Thoracic aorta endothelial cell (primary cell): Measurements from ENCODE around the gene KLK8. TPM values are rescaled to one million over a fixed set of nuclear protein-coding genes. Genes with fewer than 3 reads are reported as not detected.

ENCODE experiments used
- total RNA-seq: library from RNA; depleted of rRNA; stranded (reverse); fragments of >200 nt; gene quantifications from 2 replicates; pipeline ENCODE4 v1.2.3, GENCODE V29; 2012

Gene KLK8, protein sequence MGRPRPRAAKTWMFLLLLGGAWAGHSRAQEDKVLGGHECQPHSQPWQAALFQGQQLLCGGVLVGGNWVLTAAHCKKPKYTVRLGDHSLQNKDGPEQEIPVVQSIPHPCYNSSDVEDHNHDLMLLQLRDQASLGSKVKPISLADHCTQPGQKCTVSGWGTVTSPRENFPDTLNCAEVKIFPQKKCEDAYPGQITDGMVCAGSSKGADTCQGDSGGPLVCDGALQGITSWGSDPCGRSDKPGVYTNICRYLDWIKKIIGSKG
- total RNA-seq, result not detected in 2 replicates

DNA sequence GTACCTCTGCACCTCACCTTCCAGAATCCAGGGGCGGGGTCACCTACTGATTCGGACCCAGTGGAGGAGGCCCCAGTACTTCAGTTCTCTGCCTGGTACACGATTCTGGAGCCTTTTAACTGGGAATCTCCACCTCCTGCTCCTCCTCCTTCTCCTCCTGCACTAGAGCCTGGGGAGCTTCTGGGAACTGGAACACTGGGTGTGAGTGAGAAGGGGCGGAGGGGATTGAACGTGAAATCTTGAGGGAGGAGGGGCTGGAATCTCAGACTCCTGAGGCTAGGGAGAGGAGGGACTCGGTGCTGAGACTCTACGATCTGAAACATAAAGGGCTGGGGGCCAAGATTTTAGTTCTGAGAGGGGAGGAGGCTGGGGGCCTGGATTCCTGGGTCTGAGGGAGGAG lies at the start of gene KLK8:
KLK8 (minus strand) TSS at position 90 of the 400 bp plus-strand sequence. CDS start 437 bp downstream, outside the sequence.

DNA sequence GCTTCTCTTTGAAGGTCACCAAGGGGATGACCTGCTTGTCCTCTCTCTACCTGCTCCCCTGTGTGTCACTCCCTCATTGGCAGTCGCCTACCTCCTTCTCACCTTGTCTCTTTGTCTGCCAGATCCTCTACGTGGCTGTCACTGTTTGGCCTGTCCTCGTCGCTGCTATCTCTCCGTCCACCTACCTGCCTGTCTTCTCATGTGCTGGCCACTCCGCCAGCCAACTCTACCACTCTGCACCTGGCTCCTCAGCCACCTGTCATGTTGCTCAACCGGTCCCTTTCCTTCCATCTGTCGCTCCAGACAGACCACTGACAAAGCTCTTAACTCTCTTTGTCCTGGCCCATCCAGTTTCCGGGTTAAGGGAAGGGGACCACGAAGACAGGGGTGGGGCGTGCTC lies 33.3 kb upstream of the KLK8 start, which contains the start of gene KLK12:
KLK12 (minus strand) TSS at position 299 of the 400 bp plus-strand sequence. CDS start 381 bp downstream, outside the sequence.

DNA sequence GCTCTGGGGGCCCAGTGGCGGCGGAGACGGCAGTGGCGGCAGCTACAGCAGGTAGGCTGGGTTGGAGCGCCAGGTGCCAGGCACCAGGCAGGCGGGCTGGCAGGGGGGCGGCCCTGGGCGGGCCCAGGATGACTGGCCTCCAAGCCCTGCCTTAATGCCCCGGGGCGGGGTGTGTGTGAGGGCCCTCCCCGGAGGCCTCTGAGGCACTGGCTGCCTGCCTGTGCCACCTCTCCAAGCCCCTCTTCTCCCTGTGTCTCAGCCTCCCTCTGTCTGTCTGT lies 25.1 kb upstream of the KLK8 start, which contains the start of gene KLK11:
KLK11 (minus strand) TSS at position 63 of the 278 bp plus-strand sequence. CDS start 985 bp downstream, outside the sequence.

DNA sequence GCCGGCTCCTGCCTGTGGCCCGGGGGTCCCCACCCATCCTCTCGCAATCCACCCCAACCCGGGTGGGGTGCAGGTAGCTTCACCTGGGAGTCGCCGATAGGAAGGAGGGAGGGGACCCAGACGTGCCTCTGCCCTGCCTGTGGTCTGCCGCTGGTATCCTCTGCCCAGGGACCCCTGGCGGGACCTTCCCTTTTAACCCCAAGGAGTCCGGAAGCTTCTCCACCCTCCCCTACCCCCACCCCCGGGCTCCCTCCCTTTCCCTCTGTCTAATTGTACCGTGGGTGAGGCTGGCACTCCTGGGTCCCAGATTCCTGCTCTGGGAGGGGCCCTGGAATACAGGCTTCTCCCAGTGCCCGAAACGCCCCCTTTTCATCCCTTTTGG lies 18.1 kb upstream of the KLK8 start, which contains the start of gene KLK10:
KLK10 (minus strand) TSS at position 166 of the 382 bp plus-strand sequence. CDS start 579 bp downstream, outside the sequence.

DNA sequence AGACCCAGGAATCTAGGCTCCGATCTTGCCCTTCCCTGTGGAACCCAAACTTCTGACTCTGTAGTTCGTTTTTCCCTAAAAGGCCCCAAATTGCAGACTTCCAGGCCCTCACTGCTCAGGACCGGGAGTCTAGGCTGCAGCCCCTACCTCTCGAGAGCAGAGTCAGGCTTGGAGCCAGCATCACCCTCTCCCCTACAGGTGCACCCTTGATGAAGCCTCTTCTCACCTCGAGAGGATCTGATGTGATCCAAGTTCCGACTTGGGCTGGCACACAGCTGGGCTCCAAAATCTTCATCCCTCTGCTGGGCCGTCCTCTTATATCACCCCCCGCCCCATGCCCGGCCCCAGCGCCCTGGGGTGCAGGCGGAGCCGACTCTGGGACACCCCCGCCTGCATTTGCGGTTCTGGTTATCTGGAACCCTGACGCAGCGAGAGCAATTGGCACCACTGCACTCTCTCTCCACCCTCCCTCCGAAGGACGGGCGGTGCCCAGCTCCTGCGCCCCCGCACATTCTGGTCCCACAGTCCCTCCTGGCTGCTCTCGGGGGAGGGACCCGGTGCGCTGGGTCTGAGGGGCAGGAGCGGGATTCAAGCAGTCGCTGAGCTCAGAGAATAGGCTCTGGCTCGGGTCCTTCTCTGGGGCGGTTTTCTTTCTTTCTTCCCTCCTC lies 17.6 kb downstream of the KLK8 start, which contains the start of gene KLK7:
KLK7 (minus strand) TSS at position 293 of the 668 bp plus-strand sequence. CDS start 1,518 bp downstream, outside the sequence.

DNA sequence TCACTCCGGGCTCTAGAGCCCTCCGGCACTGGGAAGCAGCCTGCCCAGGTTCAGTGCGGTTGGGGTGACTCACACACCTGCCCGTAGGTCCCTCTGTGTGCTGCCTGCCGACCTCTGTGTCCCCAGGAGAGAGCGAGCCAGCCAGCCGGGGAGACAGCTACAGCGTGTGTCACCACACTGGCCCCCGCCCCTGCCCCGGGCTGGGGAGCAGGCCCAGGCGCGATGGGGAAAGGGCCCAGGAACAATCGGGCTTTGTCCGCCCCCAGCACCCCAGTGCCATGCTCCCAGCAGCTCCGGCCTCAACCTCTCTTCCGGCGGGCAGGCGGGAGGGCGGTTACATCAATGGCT lies 32.0 kb downstream of the KLK8 start, which contains the start of gene KLK6:
KLK6 (minus strand) TSS at position 179 of the 348 bp plus-strand sequence. CDS start 1,487 bp downstream, outside the sequence.

DNA sequence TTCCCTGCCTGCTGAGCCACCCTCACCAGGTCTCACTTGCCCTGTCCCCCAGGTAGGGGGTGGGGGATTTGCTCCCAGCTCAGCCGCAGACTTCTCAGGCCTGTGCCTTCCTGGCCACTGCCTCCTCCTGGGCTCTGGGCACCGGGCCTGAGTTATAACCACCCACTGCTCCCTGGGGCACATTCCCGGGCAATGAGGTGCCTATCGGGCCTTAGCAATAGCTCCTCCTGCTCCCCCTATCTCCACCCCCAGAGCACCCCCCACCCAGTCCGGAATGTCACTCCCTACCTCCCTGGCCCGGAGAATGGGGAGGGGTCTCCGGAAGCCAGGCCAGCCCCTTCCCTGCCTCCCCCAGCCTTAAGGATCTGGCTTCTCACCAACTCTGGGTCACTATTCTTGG lies 48.5 kb downstream of the KLK8 start, which contains the start of gene KLK5:
KLK5 (minus strand) TSS at position 129 of the 400 bp plus-strand sequence. CDS start 381 bp downstream, outside the sequence.

Other genes with a start within 250 kb of the KLK8 start
- not detected in 2 replicates for gene GPR32, start 231.1 kb downstream of the KLK8 start, total RNA-seq
- not detected in 2 replicates for gene ACP4, start 211.2 kb downstream of the KLK8 start, total RNA-seq
- not detected in 2 replicates for gene KLK1, start 177.8 kb downstream of the KLK8 start, total RNA-seq
- 0.13 TPM in 1 of 2 replicates, not detected in the other for gene KLK15, start 168.0 kb downstream of the KLK8 start, total RNA-seq
- gene KLK3, start 146.7 kb downstream of the KLK8 start, total RNA-seq, result not detected in 2 replicates
- not detected in 2 replicates for gene KLK2, start 128.2 kb downstream of the KLK8 start, total RNA-seq
- gene KLK4, start 90.2 kb downstream of the KLK8 start, total RNA-seq, result not detected in 2 replicates
- gene KLK5, start 48.6 kb downstream of the KLK8 start, total RNA-seq, result not detected in 2 replicates
- 0.14 TPM in 1 of 2 replicates, not detected in the other for gene KLK6, start 32.0 kb downstream of the KLK8 start, total RNA-seq
- not detected in 2 replicates for gene KLK7, start 17.7 kb downstream of the KLK8 start, total RNA-seq
- gene KLK10, start 18.1 kb upstream of the KLK8 start, total RNA-seq, result not detected in 2 replicates
- gene KLK11, start 25.0 kb upstream of the KLK8 start, total RNA-seq, result not detected in 2 replicates
- not detected in 2 replicates for gene KLK12, start 33.4 kb upstream of the KLK8 start, total RNA-seq
- not detected in 2 replicates for gene KLK13, start 63.5 kb upstream of the KLK8 start, total RNA-seq
- gene KLK14, start 81.3 kb upstream of the KLK8 start, total RNA-seq, result not detected in 2 replicates
- 4.3 and 5.0 TPM in 2 replicates for gene CTU1, start 106.8 kb upstream of the KLK8 start, total RNA-seq
- gene SIGLEC9, start 123.3 kb upstream of the KLK8 start, total RNA-seq, result not detected in 2 replicates
- gene SIGLEC7, start 140.7 kb upstream of the KLK8 start, total RNA-seq, result not detected in 2 replicates
- gene CD33, start 223.5 kb upstream of the KLK8 start, total RNA-seq, result not detected in 2 replicates
- gene SIGLECL1, start 249.5 kb upstream of the KLK8 start, total RNA-seq, result not detected in 2 replicates